Activated CD8-positive, alpha-beta T cell treated with anti-CD3 and anti-CD28 coated beads for 36 hours (primary cell): ENCODE measurements around the gene NIPAL3. TPM values are rescaled to one million over a fixed set of nuclear protein-coding genes. Genes with fewer than 3 reads are reported as not detected.
A peak's percentile ranks its signal among the peaks of the same experiment; 100 is the strongest.
"Not testable (repeated sequence)": the region's sequence is repeated elsewhere in the genome, so short reads cannot be mapped to it uniquely, and the experiment has no call there.

Experiments used
- ATAC-seq: fragments of 200-7000 bp; cut with Tn5 transposase; one replicate; pipeline ENCODE4 v1.10.0; 2021; ENCODE audit warnings: mild to moderate bottlenecking, moderate library complexity
- CTCF ChIA-PET: fragments of 350-600 bp; sonication (Branson Sonifier 250); formaldehyde crosslinking; loops from one replicate; lab custom pipeline; 2021; ENCODE audit warnings: antibody characterized with exemption; lab: Charles Lee
- POLR2A ChIA-PET: fragments of 350-600 bp; sonication (Branson Sonifier 250); formaldehyde crosslinking; loops from one replicate; lab custom pipeline; 2021; ENCODE audit warnings: antibody characterized with exemption; lab: Charles Lee
- DNase-seq: peaks from one replicate; pipeline ENCODE4 v3.0.0-alpha.2; 2020
- H3K27ac Mint-ChIP-seq: one replicate; pipeline ENCODE4 v1.8.0; 2021; ENCODE audit warnings: mild to moderate bottlenecking, mixed read lengths
- H3K27me3 Mint-ChIP-seq: one replicate; pipeline ENCODE4 v1.8.0; 2021; ENCODE audit warnings: mixed read lengths
- H3K36me3 Mint-ChIP-seq: one replicate; pipeline ENCODE4 v1.8.0; 2021; ENCODE audit warnings: low read depth, mixed read lengths
- H3K4me1 Mint-ChIP-seq: one replicate; pipeline ENCODE4 v1.8.0; 2021; ENCODE audit warnings: low read depth, mixed read lengths
- H3K4me3 Mint-ChIP-seq: one replicate; pipeline ENCODE4 v1.8.0; 2021; ENCODE audit warnings: mild to moderate bottlenecking, moderate library complexity, mixed read lengths
- H3K9me3 Mint-ChIP-seq: one replicate; pipeline ENCODE4 v1.8.0; 2021; ENCODE audit warnings: mixed read lengths
- CTCF ChIP-seq: fragments of 200-600 bp; IDR thresholded peaks from one replicate; pipeline ENCODE4 v1.8.0; 2022; ENCODE audit warnings: antibody characterized with exemption, mild to moderate bottlenecking
- intact Hi-C: fragments of 100-400 bp; cut with micrococcal nuclease; formaldehyde crosslinking; loops from one replicate; pipeline ENCODE4 v1.10.0; 2022
- total RNA-seq, 2 experiments: library from RNA; stranded (reverse); gene quantifications; one replicate each; pipeline ENCODE4 v1.2.3, GENCODE V29; 2021

Gene NIPAL3
- total RNA-seq, 2 experiments from 2014 or later, result 33.2 to 33.3 TPM

DNA sequence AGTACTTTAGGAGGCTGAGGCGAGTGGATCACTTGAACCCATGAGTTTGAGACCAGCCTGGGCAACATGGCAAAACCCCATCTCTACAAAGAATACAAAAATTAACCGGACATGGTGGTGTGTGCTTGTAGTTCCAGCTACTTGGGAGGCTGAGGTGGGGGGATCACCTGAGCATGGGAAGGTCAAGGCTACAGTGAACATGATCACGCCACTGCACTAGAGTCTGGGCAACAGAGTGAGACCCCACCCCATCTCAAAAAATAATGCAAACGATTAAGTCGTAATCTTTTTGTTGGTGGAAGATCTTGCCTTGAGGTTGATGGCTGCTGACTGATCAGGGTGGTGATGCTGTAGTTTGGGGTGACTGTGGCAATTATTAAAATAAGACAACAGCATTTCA, 93.3 kb downstream of the NIPAL3 start:
- POLR2A ChIA-PET, result no interaction called here
- TF ChIP-seq CTCF, result no peak
- no peak for DNase-seq
- Mint-ChIP-seq H3K9me3 (no peaks in the 10 kb centered on the region), H3K4me3 (no peak overlapping the region), H3K27ac (peak overlapping the region; percentile 72), H3K36me3 (peaks cover 37% of the 10 kb centered on the region), H3K4me1 (peaks cover 69% of the 10 kb centered on the region), H3K27me3 (no peaks in the 10 kb centered on the region)
- intact Hi-C loops, result no loop called here
- ATAC-seq, result no peak
- CTCF ChIA-PET, result interaction anchor here (3.9 to 8.5 kb wide), 3 partner anchors 8 to 93 kb away, joined by 16 to 66 read pairs (median 32); partner anchors contain the start of gene NIPAL3

- intact Hi-C loops, result no loop called here
- TF ChIP-seq CTCF, result no peak
- ATAC-seq (no peak), DNase-seq (no peak)
- peaks cover 61% of the 10 kb centered on the region for H3K4me1 Mint-ChIP-seq
- no peaks in the 10 kb centered on the region for H3K27me3 Mint-ChIP-seq
- no peak overlapping the region for H3K4me3 Mint-ChIP-seq
- peak overlapping the region; percentile 0 for H3K27ac Mint-ChIP-seq
- CTCF ChIA-PET, result interaction anchor here (2.2 to 9.9 kb wide), 3 partner anchors 13 to 122 kb away, joined by 5 to 110 read pairs (median 9); no protein-coding TSS in a partner anchor
- H3K36me3 Mint-ChIP-seq, result peaks cover 43% of the 10 kb centered on the region
- no peaks in the 10 kb centered on the region for H3K9me3 Mint-ChIP-seq
- POLR2A ChIA-PET, result interaction anchor here (0.7 to 1.1 kb wide), 3 partner anchors 11 to 24 kb away, joined by 3 read pairs; partner anchors contain the start of gene RCAN3
These were observed 98.1 kb downstream of the NIPAL3 start for GRCh38 chr1:24513706-24514105.

GRCh38 chr1:24514946-24515345, 99.3 kb downstream of the NIPAL3 start:
- ATAC-seq, result no peak
- DNase-seq, result no peak
- Mint-ChIP-seq H3K4me3 (no peak overlapping the region), H3K4me1 (peaks cover 56% of the 10 kb centered on the region), H3K27me3 (no peaks in the 10 kb centered on the region), H3K36me3 (peaks cover 42% of the 10 kb centered on the region), H3K27ac (no peak overlapping the region), H3K9me3 (no peaks in the 10 kb centered on the region)
- intact Hi-C loops, result no loop called here
- ChIA-PET POLR2A (interaction anchor here (1.0 to 1.9 kb wide), 3 partner anchors 11 to 28 kb away, joined by 3 to 9 read pairs (median 6); partner anchors contain the start of gene RCAN3), CTCF (interaction anchor here (2.0 to 9.9 kb wide), 6 partner anchors 9 to 124 kb away, joined by 5 to 110 read pairs (median 10); partner anchors contain the start of gene NIPAL3)
- no peak for TF ChIP-seq CTCF

DNA sequence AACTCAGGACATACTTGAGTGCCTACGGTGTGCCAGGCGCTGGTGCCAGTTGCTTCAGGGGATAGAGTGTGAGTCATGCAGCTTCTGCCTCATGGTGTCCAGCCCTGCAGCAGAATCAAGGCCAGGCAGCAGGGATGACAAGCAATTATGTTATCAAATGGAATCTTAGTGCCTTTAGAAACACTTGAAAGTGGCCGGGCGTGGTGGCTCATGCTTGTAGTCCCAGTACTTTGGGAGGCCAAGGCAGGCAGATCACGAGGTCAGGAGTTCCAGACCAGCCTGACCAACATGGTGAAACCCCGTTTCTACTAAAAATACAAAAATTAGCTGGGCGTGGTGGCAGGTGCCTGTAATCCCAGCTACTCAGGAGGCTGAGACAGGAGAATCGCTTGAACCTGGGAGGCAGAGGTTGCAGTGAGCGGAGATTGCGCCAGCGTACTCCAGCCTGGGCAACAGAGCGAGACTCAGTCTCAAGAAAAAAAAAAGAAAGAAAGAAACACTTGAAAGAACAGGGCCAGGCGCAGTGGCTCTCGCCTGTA, 100.1 kb downstream of the NIPAL3 start:
- Mint-ChIP-seq H3K4me1 (peaks cover 54% of the 10 kb centered on the region), H3K36me3 (peaks cover 44% of the 10 kb centered on the region), H3K27ac (peak overlapping the region; percentile 25)
- DNase-seq, H3K9me3 Mint-ChIP-seq, intact Hi-C loops, H3K27me3 Mint-ChIP-seq, H3K4me3 Mint-ChIP-seq, ATAC-seq: not testable (repeated sequence)
- CTCF ChIA-PET, result interaction anchor here (1.4 to 9.9 kb wide), 7 partner anchors 10 to 124 kb away, joined by 5 to 110 read pairs (median 9); partner anchors contain the start of gene NIPAL3
- POLR2A ChIA-PET, result interaction anchor here (0.8 to 1.9 kb wide), 6 partner anchors 10 to 29 kb away, joined by 3 to 9 read pairs (median 6); partner anchors contain the start of gene RCAN3

GRCh38 chr1:24516506-24516905, 100.9 kb downstream of the NIPAL3 start:
- POLR2A ChIA-PET, result interaction anchor here (0.8 to 1.3 kb wide), 4 partner anchors 9 to 19 kb away, joined by 3 to 6 read pairs (median 4); no protein-coding TSS in a partner anchor
- Mint-ChIP-seq H3K36me3 (peaks cover 40% of the 10 kb centered on the region), H3K27me3 (no peaks in the 10 kb centered on the region), H3K9me3 (peaks cover 3% of the 10 kb centered on the region), H3K4me1 (peaks cover 52% of the 10 kb centered on the region), H3K4me3 (no peak overlapping the region), H3K27ac (peak overlapping the region; percentile 47)
- no peak for TF ChIP-seq CTCF
- CTCF ChIA-PET, result interaction anchor here (0.7 to 9.9 kb wide), 6 partner anchors 10 to 125 kb away, joined by 3 to 110 read pairs (median 8); partner anchors contain the start of gene NIPAL3
- ATAC-seq (no peak), DNase-seq (no peak)
- intact Hi-C loops, result no loop called here
